HG03280 (cell line): ENCODE measurements around the gene VSIR.
A peak's percentile ranks its signal among the peaks of the same experiment; 100 is the strongest.

Experiments
- ATAC-seq: cut with Tn5 transposase; IDR thresholded peaks from one replicate; pipeline ENCODE4 v1.9.1; 2021; ENCODE audit warnings: mild to moderate bottlenecking, moderate library complexity; ENCODE audit not compliant: unreplicated experiment

Gene VSIR

DNA sequence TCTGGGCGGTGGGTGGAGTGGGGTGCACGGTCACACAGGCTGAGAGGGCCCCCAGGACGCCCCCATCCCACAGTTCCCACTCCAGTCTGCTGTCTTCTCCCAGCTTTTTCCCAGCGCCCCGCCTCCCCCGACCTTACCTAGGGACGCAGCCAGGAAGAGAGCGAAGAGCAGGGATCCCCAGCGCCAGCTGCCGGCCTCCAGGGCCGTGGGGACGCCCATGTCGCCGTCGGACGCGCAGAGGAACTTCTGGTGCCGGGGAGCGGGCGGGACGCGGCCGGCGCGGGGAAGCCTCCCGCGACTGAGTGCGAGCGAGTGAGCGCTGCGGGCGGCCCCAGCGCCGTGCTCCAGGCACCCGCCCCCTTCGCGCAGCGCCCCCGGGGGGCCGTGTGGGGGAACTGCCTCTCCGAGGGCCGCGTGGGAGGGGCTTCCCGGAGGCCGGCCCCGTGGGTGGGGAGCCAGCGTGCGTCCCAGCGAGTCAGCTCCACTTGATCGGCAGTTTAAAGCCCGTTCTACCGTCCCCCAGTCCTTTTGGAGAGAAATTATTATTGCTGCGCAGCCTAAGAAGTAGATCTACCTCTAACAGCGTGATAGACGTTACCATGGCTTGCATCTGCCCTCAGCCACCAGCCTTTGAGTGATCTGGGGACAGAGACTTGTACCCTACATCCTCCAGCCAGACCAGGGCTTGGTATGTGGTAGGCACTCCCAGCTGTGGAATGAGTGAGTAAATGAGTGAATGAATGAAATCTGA is at the start of gene VSIR:
TSS of gene VSIR (minus strand) at position 300 of the 751 bp plus-strand sequence. CDS start at position 219, 81 bp downstream.
- ATAC-seq, result peak; percentile 62

DNA sequence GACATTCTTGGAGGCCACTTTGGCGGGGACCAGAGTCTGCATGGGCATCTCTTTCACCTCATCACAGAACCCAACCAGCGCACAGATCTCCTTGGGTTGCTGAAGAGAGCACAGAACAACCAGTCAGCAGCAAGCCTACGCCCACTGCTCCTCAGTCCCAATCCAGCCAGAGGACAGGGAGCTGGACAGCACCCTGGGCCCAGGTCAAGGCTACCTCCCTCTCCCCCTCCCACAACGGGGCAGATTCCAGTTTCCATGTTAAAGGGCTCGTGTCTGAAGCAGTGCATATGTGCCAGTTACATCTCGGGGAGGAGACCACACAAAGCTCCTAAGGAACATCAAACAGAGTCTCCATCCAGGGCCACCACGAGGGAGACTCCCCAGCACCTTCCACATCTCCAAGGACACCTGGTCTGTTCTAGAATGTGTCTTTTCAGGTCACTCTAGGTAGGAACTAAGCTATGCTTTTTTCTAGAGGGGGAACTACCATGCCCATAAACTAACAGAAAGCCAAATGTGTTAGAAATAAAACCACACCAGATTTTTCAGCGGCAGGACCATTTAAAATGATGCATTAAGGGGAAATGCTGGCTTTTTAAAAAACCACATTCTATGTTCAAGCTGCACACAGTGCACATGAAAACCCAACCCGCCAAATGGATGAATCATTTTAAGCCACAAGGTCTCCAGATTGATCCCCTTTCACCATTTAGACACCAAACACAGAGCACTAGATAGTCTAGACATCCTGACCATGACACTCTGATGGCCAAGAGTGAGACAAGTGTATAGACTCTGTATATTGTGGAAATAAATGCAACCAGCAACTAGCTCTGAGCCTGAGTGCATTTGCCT is 48.8 kb upstream of the VSIR start:
- no peak for ATAC-seq

DNA sequence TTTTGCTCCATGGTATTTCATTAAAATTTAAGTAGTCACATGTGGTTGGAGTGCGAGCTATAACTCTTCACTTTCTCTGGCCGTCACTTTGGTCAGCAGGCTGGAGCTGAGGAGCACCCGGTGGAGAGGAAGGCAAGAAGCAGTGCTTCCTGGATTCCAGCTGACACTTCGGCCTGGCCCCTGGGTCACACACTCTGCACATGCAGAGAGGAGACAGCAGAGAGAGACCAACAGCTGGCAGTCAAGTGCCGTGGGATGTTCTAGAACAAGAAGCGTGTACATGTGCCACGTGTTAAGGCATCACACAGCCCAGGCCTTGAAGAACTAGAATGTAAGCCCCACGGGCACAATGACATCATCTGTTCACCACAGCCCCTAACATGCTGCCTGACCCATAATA is 47.6 kb upstream of the VSIR start:
- ATAC-seq, result no peak

DNA sequence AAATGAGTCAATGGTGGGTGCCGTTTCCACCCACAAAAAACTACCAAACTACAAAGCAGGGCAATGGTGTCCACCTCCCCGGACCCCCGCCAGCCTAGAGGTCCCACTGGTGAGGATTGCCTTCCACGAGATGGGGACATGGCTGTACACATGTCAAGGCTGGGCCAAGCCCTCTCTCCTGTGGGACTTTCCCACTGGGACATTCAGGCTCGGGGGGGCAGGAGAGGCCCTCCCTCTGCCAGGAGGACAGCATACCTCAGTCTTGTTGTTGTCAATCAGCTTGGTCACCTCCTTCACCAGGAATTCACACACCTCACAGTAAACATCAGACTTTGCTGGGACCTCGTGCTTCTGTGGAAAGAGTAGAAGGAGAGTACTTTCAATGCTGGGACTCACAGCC is 46.7 kb upstream of the VSIR start:
- no peak for ATAC-seq

DNA sequence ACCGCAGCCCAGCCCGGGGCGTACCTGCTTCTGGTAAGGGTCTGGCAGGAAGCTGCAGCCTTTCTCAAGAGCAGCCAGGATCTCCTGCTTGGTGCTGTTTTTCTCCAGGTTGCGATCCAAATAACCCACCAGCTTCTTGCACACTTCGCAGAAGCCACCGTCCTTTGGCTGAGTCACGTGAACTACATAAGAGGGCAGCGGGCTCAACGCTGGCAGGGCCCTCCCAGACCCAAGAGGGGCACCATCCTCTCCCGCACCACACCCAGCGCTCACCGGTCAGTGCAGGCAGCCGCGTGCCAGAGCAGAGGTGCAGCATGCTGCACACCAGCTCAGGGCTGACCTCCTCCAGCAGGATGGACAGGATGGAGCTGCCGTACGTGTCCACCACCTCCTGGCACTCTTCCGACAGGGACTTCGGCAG is 46.1 kb upstream of the VSIR start:
- ATAC-seq, result no peak

DNA sequence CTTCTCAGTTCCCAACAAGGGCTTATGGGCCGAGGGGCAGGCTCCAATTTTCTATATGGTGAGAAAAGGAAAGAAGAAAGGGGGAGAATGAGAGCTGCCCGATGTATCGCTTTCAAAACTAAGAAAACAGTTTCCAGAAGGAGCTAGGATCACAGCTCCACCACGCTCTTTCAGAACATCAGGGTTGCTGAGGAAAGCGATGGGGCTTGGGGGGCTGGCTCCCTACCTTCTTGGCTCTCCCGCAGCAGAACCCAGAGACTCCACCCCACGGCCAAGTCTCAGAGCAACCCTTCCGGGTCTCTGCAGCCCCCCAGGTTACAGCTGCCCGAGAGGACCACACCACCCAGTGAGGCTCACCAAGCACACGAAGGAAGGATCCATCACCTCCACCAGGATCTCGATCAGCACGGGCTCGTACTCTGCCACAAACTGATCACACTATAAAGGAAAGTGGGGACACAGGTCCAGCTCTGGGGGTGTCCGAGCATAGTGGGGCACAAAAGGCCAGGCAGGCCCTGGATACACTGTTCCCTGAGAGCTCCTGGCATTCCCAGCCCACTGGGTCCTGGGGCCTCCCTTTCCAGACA is 45.4 kb upstream of the VSIR start:
- ATAC-seq, result no peak

DNA sequence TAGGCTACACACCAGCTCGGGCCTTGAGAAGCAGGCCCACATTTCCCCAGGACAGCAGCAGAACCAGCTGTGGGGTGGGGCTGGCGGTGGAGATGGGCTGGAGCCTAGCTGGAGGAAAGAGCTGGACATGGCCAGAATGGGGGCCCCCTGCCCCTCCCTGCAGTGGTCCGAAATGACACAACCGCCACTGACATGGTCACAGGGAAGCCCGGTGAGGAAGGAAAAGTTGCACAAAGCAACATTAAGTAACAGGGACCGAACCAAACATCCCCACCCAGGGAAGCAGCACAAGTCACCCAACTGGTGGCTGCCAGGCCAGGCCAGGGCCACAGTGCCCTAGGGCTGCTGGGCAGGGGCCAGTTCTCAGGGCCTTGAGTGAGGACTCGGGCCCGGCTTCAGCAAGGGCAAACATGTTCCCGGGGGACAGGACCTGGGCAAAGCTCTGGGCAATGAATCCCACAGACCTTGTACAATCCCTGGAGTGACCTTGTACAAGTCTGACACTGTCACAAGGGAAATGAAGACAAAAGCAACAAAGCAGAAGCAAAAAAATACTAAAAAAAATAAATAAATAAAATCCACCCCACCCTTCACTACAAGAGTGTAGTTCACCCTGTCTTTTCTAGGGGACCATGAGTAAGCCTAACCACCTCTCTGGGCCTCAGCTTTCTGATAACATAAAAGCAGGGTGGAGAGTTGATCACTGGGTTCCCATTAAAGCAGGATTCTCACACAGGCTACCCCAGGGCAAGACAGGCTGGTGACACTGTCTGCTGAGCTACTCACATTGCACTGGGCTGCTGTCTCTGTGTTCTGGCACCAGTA is 44.7 kb upstream of the VSIR start:
- ATAC-seq, result no peak

DNA sequence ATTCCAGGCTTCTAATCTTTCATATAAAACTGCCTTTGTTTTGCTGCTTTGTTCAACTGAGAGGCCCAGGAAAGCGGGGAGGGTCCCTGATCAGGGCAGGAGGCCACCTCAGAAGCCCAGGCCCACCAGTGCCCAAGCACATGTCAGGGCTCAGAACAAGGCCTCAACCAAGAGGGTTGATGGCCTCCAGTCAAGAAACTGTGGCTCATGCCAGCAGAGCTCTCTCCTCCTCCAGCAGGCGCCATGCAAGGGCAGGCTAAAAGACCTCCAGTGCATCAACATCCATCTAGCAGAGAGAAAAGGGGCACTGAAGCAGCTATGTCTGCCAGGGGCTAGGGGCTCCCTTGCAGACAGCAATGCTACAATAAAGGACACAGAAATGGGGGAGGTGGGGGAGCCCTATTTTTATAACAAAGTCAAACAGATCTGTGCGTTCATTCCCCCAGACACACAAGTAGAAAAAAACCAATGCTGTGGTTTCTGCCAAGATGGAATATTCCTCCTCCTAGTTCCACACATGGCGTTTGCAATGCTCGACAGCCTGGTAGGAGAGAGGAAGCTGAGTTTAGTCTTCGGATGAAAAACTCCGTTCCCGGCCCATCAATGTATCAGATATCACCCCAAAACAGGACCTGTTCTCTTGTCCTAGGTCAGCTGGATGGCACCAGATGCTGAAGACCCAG is 43.8 kb upstream of the VSIR start:
- ATAC-seq, result no peak

DNA sequence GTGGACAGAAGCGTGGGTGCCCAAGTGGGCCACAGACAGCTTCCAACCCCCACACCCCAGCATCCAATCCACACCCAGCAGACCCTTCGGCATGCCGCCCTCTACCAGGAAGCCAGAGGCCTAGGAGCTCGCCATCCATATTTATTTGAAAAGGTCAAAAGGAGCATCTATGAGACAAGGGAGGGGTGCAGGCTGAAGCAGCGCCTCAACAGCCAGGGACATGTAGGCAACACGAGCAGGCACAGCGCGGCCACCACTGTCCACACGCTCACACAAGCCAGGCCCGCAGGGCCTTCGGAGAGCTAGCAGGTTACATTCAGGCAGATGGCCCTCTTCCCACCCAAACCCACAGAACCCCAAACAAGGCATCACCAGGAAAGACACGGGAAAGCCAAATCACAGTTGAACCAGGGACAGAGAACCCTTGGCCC is 43.1 kb upstream of the VSIR start:
- ATAC-seq, result no peak

DNA sequence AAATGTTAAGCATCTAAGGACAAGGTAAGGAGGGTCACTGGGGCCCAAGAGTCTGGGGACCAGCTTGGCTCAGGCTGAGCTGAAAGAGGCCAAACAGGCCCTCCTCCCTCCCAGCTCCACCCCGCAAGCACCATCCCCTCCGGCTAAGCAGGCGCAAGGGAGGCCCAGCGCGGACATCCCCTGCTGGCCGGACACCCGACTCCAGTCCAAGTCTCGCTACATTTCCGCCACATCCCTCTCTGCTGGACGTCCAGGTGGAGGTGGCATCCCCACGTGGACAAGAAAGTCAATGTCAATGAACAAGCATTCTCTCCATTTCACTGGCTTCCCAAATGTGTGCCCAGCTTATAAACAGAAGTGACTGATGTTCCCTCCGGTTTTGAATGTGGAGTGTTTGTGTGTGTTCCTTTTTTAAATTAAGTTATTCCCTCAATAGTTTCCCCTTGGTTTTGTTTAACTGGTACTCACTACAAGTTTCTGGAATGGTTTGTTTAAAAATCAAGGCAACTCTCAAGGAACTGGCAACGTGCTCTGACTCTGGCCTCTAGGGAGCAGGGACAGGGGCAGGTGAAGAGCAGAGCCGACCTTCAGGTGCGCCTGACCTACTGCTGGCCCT is 42.3 kb upstream of the VSIR start:
- ATAC-seq, result no peak

DNA sequence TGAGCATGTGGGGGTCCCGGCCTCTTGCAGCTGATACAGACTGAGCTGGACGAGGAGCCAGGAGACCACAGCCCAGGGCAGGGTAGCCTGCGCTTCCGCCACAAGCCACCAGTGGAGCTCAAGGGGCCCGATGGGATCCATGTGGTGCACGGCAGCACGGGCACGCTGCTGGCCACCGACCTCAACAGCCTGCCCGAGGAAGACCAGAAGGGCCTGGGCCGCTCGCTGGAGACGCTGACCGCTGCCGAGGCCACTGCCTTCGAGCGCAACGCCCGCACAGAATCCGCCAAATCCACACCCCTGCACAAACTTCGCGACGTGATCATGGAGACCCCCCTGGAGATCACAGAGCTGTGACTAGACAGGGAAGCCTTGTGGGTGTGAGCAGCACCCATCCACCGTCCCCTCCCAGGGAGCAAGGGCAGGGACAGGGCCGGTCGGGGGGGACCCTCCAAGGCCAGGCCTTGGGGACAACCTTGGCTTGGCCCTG is 41.6 kb upstream of the VSIR start:
- no peak for ATAC-seq

DNA sequence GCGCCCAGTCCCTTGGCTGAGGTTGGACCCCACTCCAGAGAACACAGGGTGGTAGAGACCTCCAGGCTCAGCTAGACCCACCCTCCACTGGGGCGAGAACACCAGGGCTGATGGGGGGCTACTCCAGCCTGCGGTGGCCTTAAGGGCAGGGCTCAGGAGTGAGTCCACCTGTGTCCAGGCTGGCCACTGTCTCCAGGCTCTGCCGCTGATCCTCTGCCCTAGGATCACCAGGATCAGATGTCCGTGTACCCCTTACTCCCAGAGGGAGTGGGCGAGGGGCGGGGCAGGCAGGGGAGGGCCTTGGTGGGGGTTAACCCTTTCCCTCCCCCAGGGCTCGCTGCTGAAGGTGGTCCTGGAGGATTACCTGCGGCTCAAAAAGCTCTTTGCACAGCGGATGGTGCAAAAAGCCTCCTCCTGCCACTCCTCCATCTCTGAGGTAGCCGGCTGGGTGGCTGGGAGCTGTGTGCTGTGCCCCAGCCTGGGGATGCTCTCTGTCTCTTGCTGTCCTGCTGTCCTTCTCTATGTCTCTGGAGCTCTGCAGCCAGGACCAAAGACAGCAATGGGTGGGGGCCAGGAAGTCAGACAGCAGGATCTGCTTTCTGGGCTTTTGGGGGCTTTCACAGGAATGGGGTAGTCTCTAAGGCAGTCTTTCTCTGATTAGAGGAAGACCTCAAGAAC is 39.7 kb upstream of the VSIR start:
- ATAC-seq, result no peak

DNA sequence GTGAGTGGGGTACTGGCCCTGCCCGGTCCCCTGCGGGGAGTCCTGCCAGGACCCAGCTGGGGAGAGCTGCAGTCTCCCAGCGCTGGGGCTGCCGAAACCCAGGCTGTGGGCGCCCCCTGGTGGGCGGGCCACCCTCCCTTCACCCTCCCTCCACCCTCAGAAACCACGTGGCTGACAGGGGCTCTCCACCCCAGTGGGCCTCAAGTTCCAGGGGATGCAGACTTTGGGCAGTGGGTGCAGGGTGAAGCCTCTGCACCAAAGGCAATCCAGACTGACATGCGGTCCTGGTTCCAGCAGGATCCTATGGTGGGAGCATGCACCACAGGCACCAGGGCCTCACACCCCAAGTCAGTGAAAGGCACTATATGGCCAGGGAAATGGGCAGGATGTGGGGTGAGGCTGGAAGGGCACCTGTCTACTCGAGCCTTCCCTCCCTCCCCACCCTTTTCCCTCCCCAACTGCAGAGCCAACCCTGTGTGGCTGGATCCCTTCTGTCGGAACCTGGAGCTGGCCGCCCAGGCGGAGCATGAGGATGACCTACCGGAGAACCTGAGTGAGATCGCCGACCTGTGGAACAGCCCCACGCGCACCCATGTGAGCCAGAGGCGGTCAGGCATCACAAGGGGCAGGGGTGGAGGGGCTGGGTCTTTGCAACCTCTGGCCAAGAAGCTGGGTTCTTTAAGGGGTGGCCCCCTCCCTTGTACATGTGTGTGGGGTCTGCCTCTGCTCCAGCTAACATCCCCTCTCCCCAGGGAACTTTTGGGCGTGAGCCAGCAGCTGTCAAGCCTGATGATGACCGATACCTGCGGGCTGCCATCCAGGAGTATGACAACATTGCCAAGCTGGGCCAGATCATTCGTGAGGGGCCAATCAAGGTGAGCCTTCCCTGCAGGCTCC is 38.9 kb upstream of the VSIR start:
- no peak for ATAC-seq

DNA sequence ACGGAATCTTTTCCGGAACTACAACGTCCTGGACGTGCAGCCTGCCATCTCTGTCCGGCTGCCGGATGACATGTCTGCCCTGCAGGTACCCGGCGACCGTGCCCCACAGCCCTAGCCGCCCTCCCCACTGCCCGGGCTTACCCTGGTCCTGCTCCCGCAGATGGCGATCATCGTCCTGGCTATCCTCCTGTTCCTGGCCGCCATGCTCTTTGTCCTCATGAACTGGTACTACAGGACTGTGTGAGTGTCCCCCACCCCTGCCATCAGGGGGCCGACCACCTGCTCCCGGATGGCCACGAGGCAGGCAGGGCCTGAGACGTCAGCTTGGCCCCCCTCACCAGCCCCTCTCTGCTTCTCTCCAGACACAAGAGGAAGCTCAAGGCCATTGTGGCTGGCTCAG is 38.0 kb upstream of the VSIR start:
- ATAC-seq, result no peak

DNA sequence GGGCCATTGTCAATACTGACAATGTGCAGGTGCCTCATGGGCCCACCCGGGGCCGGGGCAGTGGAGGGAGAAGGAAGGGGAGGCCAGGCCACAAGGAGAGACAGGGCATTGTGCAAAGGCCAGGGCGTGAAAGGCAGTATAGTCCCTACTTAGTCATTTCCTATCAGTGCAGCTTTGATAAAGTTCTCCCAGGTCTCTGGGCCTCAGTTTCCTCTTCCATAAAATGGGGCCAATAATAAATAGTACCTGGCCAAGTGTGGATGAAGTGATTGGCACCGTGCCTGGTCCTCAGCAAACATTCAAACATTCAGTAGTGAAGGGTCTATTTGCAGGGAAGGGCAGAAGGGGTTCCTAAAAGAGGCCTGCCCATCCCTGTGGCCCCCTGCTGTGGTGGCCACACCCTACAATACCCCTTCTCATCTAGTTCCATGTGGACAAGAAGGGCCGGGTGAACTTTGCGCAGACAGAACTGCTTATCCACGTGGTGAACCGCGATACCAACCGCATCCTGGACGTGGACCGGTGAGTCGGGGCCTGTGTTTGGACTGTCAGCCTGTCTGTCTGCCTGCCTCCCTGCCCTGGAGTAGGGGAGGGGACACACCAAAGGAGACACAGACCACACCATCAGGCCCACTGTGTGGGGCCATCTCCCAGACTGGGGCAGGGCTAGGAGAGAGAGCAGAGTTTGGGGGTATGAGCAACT is 36.9 kb upstream of the VSIR start:
- ATAC-seq, result no peak

DNA sequence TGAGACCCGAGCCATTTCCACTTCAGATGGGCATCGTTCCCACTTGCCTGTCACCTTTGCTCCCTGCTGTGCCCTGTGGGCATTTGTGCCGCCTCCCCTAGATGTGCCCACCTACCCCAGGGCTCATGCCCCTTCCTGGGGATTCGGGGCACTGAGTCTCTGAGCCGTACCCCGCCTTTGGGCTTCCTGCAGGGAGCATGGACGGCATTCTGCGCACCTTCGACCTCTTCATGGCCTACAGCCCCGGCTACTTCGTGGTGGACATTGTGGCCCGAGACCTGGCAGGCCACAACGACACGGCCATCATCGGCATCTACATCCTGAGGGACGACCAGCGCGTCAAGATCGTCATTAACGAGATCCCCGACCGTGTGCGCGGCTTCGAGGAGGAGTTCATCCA is 36.3 kb upstream of the VSIR start:
- ATAC-seq, result no peak
